ENCODE measurements around the gene SPACA6.

- TF ChIP-seq CTCF (conservative IDR thresholded peaks at IDR 0.05; ENCODE audit: low read depth in 2 of 2) (no peak), POLR2AphosphoS5 (IDR thresholded peaks at IDR 0.05; ENCODE audit: low read depth) (no peak), JUNB (IDR thresholded peaks at IDR 0.05; ENCODE audit: unreplicated experiment) (no peak), NANOG (IDR thresholded peaks at IDR 0.05; ENCODE audit: borderline replicate concordance) (no peak), EZH2 (IDR thresholded peaks at IDR 0.05; ENCODE audit: low read depth, unreplicated experiment) (no peak), EZH2phosphoT487 (IDR thresholded peaks at IDR 0.05; ENCODE audit: unreplicated experiment) (no peak), CREB1 (CRISPR knock-in tag; IDR thresholded peaks at IDR 0.05; ENCODE audit: low read depth) (no peak), STAT1 (IDR thresholded peaks at IDR 0.05; ENCODE audit: unreplicated experiment) (no peak), ZNF331 (CRISPR knock-in tag; IDR thresholded peaks at IDR 0.05; ENCODE audit: low read depth) (no peak), ETS1 (IDR thresholded peaks at IDR 0.05) (no peak)
- TF ChIP-seq, protein P1, sequence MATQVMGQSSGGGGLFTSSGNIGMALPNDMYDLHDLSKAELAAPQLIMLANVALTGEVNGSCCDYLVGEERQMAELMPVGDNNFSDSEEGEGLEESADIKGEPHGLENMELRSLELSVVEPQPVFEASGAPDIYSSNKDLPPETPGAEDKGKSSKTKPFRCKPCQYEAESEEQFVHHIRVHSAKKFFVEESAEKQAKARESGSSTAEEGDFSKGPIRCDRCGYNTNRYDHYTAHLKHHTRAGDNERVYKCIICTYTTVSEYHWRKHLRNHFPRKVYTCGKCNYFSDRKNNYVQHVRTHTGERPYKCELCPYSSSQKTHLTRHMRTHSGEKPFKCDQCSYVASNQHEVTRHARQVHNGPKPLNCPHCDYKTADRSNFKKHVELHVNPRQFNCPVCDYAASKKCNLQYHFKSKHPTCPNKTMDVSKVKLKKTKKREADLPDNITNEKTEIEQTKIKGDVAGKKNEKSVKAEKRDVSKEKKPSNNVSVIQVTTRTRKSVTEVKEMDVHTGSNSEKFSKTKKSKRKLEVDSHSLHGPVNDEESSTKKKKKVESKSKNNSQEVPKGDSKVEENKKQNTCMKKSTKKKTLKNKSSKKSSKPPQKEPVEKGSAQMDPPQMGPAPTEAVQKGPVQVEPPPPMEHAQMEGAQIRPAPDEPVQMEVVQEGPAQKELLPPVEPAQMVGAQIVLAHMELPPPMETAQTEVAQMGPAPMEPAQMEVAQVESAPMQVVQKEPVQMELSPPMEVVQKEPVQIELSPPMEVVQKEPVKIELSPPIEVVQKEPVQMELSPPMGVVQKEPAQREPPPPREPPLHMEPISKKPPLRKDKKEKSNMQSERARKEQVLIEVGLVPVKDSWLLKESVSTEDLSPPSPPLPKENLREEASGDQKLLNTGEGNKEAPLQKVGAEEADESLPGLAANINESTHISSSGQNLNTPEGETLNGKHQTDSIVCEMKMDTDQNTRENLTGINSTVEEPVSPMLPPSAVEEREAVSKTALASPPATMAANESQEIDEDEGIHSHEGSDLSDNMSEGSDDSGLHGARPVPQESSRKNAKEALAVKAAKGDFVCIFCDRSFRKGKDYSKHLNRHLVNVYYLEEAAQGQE (IDR thresholded peaks at IDR 0.05; ENCODE audit: unreplicated experiment), result no peak
- TF ChIP-seq, protein P2, sequence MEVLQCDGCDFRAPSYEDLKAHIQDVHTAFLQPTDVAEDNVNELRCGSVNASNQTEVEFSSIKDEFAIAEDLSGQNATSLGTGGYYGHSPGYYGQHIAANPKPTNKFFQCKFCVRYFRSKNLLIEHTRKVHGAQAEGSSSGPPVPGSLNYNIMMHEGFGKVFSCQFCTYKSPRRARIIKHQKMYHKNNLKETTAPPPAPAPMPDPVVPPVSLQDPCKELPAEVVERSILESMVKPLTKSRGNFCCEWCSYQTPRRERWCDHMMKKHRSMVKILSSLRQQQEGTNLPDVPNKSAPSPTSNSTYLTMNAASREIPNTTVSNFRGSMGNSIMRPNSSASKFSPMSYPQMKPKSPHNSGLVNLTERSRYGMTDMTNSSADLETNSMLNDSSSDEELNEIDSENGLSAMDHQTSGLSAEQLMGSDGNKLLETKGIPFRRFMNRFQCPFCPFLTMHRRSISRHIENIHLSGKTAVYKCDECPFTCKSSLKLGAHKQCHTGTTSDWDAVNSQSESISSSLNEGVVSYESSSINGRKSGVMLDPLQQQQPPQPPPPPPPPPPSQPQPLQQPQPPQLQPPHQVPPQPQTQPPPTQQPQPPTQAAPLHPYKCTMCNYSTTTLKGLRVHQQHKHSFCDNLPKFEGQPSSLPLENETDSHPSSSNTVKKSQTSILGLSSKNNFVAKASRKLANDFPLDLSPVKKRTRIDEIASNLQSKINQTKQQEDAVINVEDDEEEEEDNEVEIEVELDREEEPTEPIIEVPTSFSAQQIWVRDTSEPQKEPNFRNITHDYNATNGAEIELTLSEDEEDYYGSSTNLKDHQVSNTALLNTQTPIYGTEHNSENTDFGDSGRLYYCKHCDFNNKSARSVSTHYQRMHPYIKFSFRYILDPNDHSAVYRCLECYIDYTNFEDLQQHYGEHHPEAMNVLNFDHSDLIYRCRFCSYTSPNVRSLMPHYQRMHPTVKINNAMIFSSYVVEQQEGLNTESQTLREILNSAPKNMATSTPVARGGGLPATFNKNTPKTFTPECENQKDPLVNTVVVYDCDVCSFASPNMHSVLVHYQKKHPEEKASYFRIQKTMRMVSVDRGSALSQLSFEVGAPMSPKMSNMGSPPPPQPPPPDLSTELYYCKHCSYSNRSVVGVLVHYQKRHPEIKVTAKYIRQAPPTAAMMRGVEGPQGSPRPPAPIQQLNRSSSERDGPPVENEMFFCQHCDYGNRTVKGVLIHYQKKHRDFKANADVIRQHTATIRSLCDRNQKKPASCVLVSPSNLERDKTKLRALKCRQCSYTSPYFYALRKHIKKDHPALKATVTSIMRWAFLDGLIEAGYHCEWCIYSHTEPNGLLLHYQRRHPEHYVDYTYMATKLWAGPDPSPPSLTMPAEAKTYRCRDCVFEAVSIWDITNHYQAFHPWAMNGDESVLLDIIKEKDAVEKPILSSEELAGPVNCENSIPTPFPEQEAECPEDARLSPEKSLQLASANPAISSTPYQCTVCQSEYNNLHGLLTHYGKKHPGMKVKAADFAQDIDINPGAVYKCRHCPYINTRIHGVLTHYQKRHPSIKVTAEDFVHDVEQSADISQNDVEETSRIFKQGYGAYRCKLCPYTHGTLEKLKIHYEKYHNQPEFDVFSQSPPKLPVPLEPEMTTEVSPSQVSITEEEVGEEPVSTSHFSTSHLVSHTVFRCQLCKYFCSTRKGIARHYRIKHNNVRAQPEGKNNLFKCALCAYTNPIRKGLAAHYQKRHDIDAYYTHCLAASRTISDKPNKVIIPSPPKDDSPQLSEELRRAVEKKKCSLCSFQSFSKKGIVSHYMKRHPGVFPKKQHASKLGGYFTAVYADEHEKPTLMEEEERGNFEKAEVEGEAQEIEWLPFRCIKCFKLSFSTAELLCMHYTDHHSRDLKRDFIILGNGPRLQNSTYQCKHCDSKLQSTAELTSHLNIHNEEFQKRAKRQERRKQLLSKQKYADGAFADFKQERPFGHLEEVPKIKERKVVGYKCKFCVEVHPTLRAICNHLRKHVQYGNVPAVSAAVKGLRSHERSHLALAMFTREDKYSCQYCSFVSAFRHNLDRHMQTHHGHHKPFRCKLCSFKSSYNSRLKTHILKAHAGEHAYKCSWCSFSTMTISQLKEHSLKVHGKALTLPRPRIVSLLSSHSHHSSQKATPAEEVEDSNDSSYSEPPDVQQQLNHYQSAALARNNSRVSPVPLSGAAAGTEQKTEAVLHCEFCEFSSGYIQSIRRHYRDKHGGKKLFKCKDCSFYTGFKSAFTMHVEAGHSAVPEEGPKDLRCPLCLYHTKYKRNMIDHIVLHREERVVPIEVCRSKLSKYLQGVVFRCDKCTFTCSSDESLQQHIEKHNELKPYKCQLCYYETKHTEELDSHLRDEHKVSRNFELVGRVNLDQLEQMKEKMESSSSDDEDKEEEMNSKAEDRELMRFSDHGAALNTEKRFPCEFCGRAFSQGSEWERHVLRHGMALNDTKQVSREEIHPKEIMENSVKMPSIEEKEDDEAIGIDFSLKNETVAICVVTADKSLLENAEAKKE (CRISPR knock-in tag; IDR thresholded peaks at IDR 0.05), result no peak
These were observed 53.6 kb downstream of the SPACA6 start for GRCh38 chr19:51746731-51747130.
